Measurements from ENCODE around the gene RNASEL.
A peak's percentile ranks its signal among the peaks of the same experiment; 100 is the strongest.

Gene RNASEL

GRCh38 chr1:182603646-182604174 lies 14.7 kb upstream of the RNASEL start:
- no peak for TF ChIP-seq CTCF (conservative IDR thresholded peaks at IDR 0.05)
- no peak for TF ChIP-seq ZFX (IDR thresholded peaks at IDR 0.05)
- H3K27ac ChIP-seq = no peak overlapping the region; the same call in 1 of the 2 replicates

GRCh38 chr1:182602935-182603645 lies 14.0 kb upstream of the RNASEL start:
- TF ChIP-seq CTCF (conservative IDR thresholded peaks at IDR 0.05) (no peak), ZFX (IDR thresholded peaks at IDR 0.05) (no peak)
- peak overlapping the region; percentile 37; the same call in 1 of the 2 replicates for H3K27ac ChIP-seq

- H3K27ac ChIP-seq = peak overlapping the region; percentile 25
- TF ChIP-seq ZFX (IDR thresholded peaks at IDR 0.05) (no peak), CTCF (conservative IDR thresholded peaks at IDR 0.05) (no peak)
These were observed 12.9 kb upstream of the RNASEL start for GRCh38 chr1:182601913-182602312.

- TF ChIP-seq CTCF (conservative IDR thresholded peaks at IDR 0.05) (peak; percentile 89), ZFX (IDR thresholded peaks at IDR 0.05) (peak; percentile 53; the same call in 1 of the 2 replicates)
- peak overlapping the region; percentile 25 for H3K27ac ChIP-seq
These were observed 12.3 kb upstream of the RNASEL start for GRCh38 chr1:182601416-182601786.

GRCh38 chr1:182600745-182601415 lies 11.8 kb upstream of the RNASEL start:
- no peak overlapping the region for H3K27ac ChIP-seq
- TF ChIP-seq ZFX (IDR thresholded peaks at IDR 0.05) = no peak
- no peak for TF ChIP-seq CTCF (conservative IDR thresholded peaks at IDR 0.05)

GRCh38 chr1:182600036-182600713 lies 11.1 kb upstream of the RNASEL start:
- TF ChIP-seq ZFX (IDR thresholded peaks at IDR 0.05) = no peak
- TF ChIP-seq CTCF (conservative IDR thresholded peaks at IDR 0.05) = no peak
- H3K27ac ChIP-seq = no peak overlapping the region

- peak; percentile 69 for TF ChIP-seq CTCF (conservative IDR thresholded peaks at IDR 0.05)
- no peak for TF ChIP-seq ZFX (IDR thresholded peaks at IDR 0.05)
- no peak overlapping the region for H3K27ac ChIP-seq
These were observed 10.3 kb upstream of the RNASEL start for GRCh38 chr1:182599339-182599738.

All from C4-2B (cell line).